H1 (cell line): Measurements from ENCODE around the gene SPAG4. TPM values are rescaled to one million over a fixed set of nuclear protein-coding genes. Genes with fewer than 3 reads are reported as not detected.
A peak's percentile ranks its signal among the peaks of the same experiment; 100 is the strongest.

Experiments
- ATF2 ChIP-seq: IDR thresholded peaks from 2 replicates; pipeline ENCODE4 v1.6.1; 2012; ENCODE audit warnings: low read length, inconsistent platforms
- BRCA1 ChIP-seq: IDR thresholded peaks from 2 replicates; pipeline ENCODE4 v1.6.1; 2012; ENCODE audit warnings: low read depth, low read length, improper control_type of control experiment
- CHD1 ChIP-seq: IDR thresholded peaks from 2 replicates; pipeline ENCODE4 v1.6.1; 2012; ENCODE audit warnings: low read depth, low read length, improper control_type of control experiment
- CREB1 ChIP-seq: IDR thresholded peaks from 2 replicates; pipeline ENCODE4 v1.6.1; 2012; ENCODE audit warnings: inconsistent platforms
- EZH2 ChIP-seq: fragments of 200-600 bp; sonication (generic); IDR thresholded peaks from 2 replicates; pipeline ENCODE4 v1.7.1; 2012; ENCODE audit warnings: low read depth, mild to moderate bottlenecking, moderate library complexity, low read length, inconsistent platforms; ENCODE audit not compliant: severe bottlenecking
- GTF2F1 ChIP-seq: IDR thresholded peaks from 2 replicates; pipeline ENCODE4 v1.6.1; 2012; ENCODE audit warnings: low read depth, low read length, improper control_type of control experiment, borderline replicate concordance
- HDAC6 ChIP-seq: IDR thresholded peaks from one replicate; pipeline ENCODE4 v1.7.1; 2012; ENCODE audit warnings: low read depth, mild to moderate bottlenecking, inconsistent platforms, low read length, moderate library complexity
- NANOG ChIP-seq: IDR thresholded peaks from 2 replicates; pipeline ENCODE4 v1.6.1; 2011; ENCODE audit warnings: low read length, low read depth, mild to moderate bottlenecking, inconsistent platforms; ENCODE audit not compliant: insufficient read depth, poor library complexity, severe bottlenecking
- NRF1 ChIP-seq: IDR thresholded peaks from 2 replicates; pipeline ENCODE4 v1.6.1; 2011; ENCODE audit warnings: mild to moderate bottlenecking, low read depth, low read length, improper control_type of control experiment
- POLR2AphosphoS5 ChIP-seq: IDR thresholded peaks from 2 replicates; pipeline ENCODE4 v1.6.1; 2011; ENCODE audit warnings: low read depth, low read length
- POU5F1 ChIP-seq: IDR thresholded peaks from 2 replicates; pipeline ENCODE4 v1.6.1; 2011; ENCODE audit warnings: low read depth, mild to moderate bottlenecking, low read length, moderate library complexity
- RFX5 ChIP-seq: IDR thresholded peaks from 2 replicates; pipeline ENCODE4 v1.6.1; 2011; ENCODE audit warnings: low read depth, low read length, improper control_type of control experiment, borderline replicate concordance
- RNF2 ChIP-seq: fragments of 200-900, 300-1000 bp; sonication (generic); IDR thresholded peaks from 2 replicates; pipeline ENCODE4 v1.7.1; 2016; ENCODE audit warnings: borderline replicate concordance, low read depth, mild to moderate bottlenecking, antibody characterized with exemption, low read length; ENCODE audit not compliant: poor library complexity, severe bottlenecking; ENCODE audit errors: missing control alignments
- RXRA ChIP-seq: IDR thresholded peaks from 2 replicates; pipeline ENCODE4 v1.6.1; 2011; ENCODE audit warnings: low read depth, mild to moderate bottlenecking, low read length, moderate library complexity; ENCODE audit not compliant: insufficient read depth
- SAP30 ChIP-seq: fragments of 300-600 bp; sonication (generic); IDR thresholded peaks from 2 replicates; pipeline ENCODE4 v1.7.1; 2012; ENCODE audit warnings: low read length, moderate library complexity, mild to moderate bottlenecking, inconsistent platforms; ENCODE audit not compliant: insufficient read depth, insufficient replicate concordance
- SIN3A ChIP-seq, 2 experiments: IDR thresholded peaks in 1 of 2; conservative IDR thresholded peaks in 1 of 2; 2 replicates each; pipeline ENCODE4 v1.6.1; 2011 to 2012; ENCODE audit warnings: low read length in 2 of 2, improper control_type of control experiment in 1 of 2, low read depth in 1 of 2, mild to moderate bottlenecking in 1 of 2
- SP4 ChIP-seq: IDR thresholded peaks from 2 replicates; pipeline ENCODE4 v1.6.1; 2012; ENCODE audit warnings: low read length, inconsistent platforms
- TAF7 ChIP-seq: optimal IDR thresholded peaks from 2 replicates; pipeline ENCODE3; 2011; ENCODE audit warnings: low read depth, mild to moderate bottlenecking, inconsistent platforms, low read length, moderate library complexity, borderline replicate concordance
- TEAD4 ChIP-seq: IDR thresholded peaks from 2 replicates; pipeline ENCODE4 v1.6.1; 2012; ENCODE audit warnings: low read depth, low read length, inconsistent platforms, mixed read lengths
- YY1 ChIP-seq: IDR thresholded peaks from 2 replicates; pipeline ENCODE4 v1.6.1; 2011; ENCODE audit warnings: low read depth, mild to moderate bottlenecking, low read length
- ZNF274 ChIP-seq: IDR thresholded peaks from 2 replicates; pipeline ENCODE4 v1.7.0; 2012; ENCODE audit warnings: low read length, borderline replicate concordance; ENCODE audit errors: extremely low read depth
- polyA plus RNA-seq, 7 experiments: library from polyadenylated mRNA; depleted of rRNA in 3 of 7; stranded (reverse) in 5 of 7; unstranded in 2 of 7; fragments of >200 nt in 5 of 7; fragments of 200-250 nt in 2 of 7; gene quantifications; 1 replicate in 5 of 7; 2 replicates in 1 of 7; 4 replicates in 1 of 7; pipeline versions ENCODE4 v1.2.1 to v1.2.3, GENCODE V29; 2011 to 2013; ENCODE audit warnings: missing spikeins in 2 of 7, mixed read lengths in 2 of 7
- total RNA-seq: library from RNA; stranded (reverse); fragmentation: NEBNext Ultra II Directional; extraction: Animal tissue kit (Norgen Biotek cat#: 25700); gene quantifications from 2 replicates; pipeline ENCODE4 v1.2.1, GENCODE V29; 2021

SPAG4 gene
- total and polyA plus RNA-seq, 2 of the 8 experiments (the other 6 are each of a cell fraction or from before 2014, with no cell fraction given) = 2.4 to 6.0 TPM

- peak; percentile 62; the same call in 1 of the 2 replicates for TF ChIP-seq ATF2
- no peak for TF ChIP-seq GTF2F1
- TF ChIP-seq NANOG = no peak
- TF ChIP-seq POLR2AphosphoS5 = no peak; the same call in 1 of the 2 replicates
- TF ChIP-seq TAF7 = no peak
- no peak for TF ChIP-seq ZNF274
- TF ChIP-seq RFX5 = no peak
- TF ChIP-seq HDAC6 = no peak
- TF ChIP-seq RXRA = no peak
- no peak for TF ChIP-seq RNF2
- TF ChIP-seq SIN3A (conservative IDR thresholded peaks at IDR 0.05 in 1 of 2, IDR thresholded peaks at IDR 0.05 in 1 of 2; ENCODE audit: low read depth in 1 of 2, low read length in 2 of 2) = no peak
- TF ChIP-seq POU5F1 = no peak
- 0 out of 2 replicates have a peak, but pooled peaks have one; percentile 35 for TF ChIP-seq SP4
- TF ChIP-seq CREB1 = peak; percentile 81
- TF ChIP-seq YY1 = no peak
- no peak for TF ChIP-seq BRCA1
- TF ChIP-seq NRF1 = no peak
- no peak for TF ChIP-seq SAP30
- TF ChIP-seq CHD1 = no peak
- TF ChIP-seq EZH2 = peak; percentile 51
- peak; percentile 45; the same call in 1 of the 2 replicates for TF ChIP-seq TEAD4
These were observed 14.3 kb upstream of the SPAG4 start (continued) for GRCh38 chr20:35600993-35601973.
